Measurements from ENCODE around the gene ZDHHC11B.
A peak's percentile ranks its signal among the peaks of the same experiment; 100 is the strongest.
"Not testable (repeated sequence)": the region's sequence is repeated elsewhere in the genome, so short reads cannot be mapped to it uniquely, and the experiment has no call there.

The ZDHHC11B gene

DNA sequence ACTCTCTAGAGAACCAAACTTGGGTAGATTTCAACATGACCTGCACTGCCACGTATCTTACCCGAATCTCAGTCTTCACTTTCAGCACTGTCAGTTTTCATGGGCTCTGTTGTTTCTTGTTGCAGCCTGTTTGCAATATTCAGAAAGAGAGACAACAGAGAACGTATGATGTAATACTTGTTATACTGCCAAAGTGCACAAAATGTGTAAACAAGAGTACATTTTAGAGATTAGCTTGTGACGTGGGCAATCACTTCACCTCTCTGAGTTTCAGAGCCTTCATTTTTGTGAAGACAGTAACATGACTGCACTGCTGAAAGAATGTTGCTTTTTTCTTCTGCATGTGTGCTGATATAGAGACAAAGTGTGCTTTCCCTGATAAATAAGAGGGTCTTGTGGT is 67.8 kb downstream of the ZDHHC11B start:
- not testable (repeated sequence) for DNase-seq (ENCODE audit: low read depth)

DNA sequence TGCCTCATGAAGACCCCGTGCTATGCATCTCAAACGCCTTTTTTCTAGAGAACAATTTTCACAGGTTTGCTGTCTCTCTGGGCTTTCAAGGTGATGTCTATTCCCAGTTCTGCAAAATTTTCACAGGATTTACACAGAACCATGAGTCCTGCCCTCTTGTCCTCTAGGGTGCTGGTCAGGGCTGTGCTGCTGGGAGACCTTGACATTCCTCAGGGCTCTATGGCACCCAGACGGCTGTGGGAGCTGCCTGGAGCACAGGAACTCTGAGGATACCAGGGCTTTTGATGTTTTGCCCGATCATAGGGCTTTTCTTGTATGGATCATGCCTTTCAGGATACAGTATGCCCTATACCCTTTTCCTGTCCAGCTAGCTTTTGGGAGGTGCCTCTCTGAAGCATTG is 68.9 kb downstream of the ZDHHC11B start:
- DNase-seq (ENCODE audit: low read depth), result not testable (repeated sequence)

DNA sequence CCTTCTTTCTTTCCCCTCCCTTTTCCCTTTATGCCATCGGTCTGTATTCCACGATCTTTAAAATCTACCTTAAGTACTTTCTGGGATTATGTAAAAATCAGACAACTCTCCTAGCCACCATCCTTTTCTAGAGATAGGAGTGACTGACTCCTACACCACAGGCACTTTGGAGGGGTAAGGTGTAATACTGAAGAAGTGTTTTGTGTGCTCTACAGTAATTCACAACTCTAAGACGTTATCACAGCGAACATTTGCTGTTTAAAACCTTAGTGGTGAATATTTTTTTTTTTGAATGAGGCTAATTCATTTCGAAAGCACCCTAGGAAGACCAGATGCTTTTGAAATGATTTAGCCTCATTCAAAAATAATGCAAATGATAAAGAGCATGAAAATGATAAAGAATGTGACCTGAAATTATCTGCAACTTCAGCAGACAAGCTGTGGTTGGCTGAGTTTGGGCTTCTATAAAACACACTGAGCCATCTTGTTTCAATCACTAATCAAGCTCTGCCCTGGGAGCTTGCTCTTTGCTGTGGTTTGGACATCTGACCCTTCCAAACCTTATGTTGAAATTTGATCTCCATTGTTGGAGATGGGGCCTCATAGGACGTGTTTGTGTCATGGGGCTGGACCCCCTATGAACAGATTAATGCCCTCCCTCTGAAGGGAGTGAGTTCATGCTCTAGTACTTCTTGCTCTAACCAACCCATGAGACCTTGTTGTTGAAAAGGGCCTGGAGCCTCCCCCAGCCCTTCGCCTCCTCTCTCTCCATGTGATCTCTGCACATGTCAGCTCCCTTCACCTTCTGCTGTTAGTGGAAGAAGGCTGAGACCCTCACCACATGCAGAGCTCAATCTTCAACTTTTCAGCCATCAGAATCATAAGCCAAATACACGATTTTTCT is 70.1 kb downstream of the ZDHHC11B start:
- DNase-seq (ENCODE audit: low read depth), result not testable (repeated sequence)

DNA sequence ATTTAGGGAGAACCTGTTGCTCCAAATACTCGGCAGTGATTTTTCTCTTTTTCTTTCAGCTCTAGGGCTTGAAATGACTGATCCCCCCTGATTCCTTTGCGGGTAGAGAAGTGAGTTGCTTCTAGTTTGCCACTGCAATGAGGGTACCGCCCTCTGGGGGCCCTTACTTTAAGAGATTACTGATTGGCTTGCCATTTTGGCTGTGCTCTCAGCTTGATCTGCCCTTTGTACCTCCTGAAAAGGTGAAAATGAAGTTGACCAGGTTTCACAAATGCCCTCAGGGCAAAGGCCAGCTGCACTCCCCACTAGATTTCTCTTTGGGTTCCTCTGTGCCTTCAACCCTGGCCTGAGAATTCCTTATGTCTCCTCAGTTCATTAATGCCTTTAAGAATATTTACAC is 70.8 kb downstream of the ZDHHC11B start:
- not testable (repeated sequence) for DNase-seq (ENCODE audit: low read depth)

DNA sequence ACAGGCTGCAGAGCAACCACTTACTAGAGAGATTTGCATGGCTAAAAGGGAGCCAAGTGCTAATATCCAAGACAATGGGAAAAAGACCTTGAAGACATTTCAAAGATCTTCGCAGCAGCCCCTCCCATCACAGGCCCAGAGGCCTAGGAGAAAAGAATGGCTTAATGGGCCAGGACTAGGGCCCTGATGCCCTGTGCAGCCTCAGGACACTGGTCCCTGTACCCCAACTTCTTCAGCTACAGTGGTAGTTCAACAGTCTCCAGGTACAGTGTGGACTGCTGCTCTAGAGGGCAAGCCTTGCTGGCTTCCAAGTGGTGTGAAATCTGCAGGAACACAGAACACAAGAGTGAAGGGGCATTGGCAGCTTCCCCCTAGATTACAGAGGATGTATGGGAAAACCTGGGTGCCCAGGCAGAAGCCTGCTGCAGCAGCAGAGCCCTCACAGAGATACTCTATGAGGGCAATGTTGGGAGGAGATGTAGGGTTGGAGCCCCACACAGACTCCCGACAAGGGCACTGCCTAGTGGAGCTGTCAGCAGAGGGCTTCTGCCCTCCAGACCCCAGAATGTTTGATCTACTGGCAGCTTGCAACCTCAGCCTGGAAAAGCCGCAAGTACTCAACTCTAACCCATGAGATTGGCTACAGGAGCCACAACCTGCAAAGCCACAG is 75.5 kb downstream of the ZDHHC11B start:
- DNase-seq (ENCODE audit: low read depth), result not testable (repeated sequence)

DNA sequence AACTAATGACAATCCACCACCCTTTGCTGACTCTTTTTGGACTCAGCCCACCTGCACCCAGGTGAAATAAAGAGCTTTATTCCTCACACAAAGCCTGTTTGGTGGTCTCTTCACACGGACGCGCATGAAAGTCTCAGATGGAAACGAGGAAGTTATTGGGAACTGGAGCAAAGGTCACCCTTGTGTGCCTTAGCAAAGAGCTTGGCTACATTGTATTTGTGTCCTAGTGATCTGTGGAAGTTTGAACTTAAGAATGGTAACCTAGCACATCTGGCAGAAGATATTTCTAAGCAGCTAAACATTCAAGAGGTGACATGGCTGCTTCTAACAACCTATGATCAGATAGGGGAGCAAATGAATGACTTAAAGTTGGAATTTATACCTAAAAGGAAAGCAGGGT is 76.2 kb downstream of the ZDHHC11B start:
- DNase-seq (ENCODE audit: low read depth), result not testable (repeated sequence)

- DNase-seq (ENCODE audit: low read depth), result not testable (repeated sequence)
These were observed 78.4 kb downstream of the ZDHHC11B start for GRCh38 chr5:706127-706526.

- DNase-seq (ENCODE audit: low read depth), result not testable (repeated sequence)
These were observed 87.5 kb downstream of the ZDHHC11B start for GRCh38 chr5:696753-697702.

- DNase-seq (ENCODE audit: low read depth), result not testable (repeated sequence)
These were observed 88.3 kb downstream of the ZDHHC11B start for GRCh38 chr5:696191-696590.

DNA sequence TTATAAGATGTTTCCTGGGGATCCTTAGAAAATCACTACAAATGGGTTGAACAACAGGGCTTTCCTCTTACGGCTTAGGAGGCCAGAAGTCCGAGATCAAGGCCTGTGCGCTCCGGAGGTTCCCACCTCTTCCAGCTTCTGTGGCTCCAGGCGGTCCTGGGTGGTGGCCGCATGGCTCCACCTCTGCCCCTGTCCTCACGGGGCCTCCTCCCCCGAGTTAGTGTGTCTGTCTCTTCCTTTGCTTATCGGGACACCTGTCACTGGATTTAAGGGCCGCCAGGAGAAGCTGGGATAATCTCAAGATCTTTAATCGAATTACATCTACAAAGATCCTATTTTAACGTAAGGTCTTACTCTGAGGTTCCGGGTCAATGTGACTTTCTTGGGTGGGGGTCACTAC is 89.1 kb downstream of the ZDHHC11B start:
- not testable (repeated sequence) for DNase-seq (ENCODE audit: low read depth)

GRCh38 chr5:694042-694431 is 90.5 kb downstream of the ZDHHC11B start:
- not testable (repeated sequence) for DNase-seq (ENCODE audit: low read depth)

GRCh38 chr5:693271-694041 is 91.1 kb downstream of the ZDHHC11B start, which contains the start of gene TPPP:
TPPP (minus strand) TSS chr5:693352; CDS start chr5:678060, 15,292 bp downstream.
- peak; percentile 69 for DNase-seq (ENCODE audit: low read depth)

DNA sequence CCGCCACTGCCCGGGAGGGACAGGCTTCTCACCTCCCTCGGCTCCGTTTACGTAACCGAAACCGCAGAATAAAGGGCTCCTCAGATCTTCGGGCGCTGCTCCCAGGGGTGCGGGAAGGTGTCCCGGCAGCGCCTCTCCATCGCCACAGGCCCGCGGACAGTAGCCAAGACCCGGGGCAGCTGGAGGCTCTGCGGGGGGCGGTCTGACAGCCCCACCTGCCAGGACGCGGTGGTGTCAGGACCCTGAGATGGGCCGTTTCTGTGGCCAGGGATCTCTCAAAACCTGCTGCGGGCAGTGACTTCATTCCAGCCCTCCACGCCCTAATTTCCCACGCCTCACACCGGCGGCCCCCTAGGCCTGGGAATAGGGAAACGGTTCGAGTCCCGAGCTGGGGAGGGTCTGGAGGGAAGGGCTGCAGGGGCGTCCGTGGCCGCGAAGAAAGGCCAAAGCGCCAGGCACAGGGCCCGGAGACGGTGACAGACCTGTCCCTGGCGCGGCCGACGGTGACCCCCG is 91.9 kb downstream of the ZDHHC11B start:
- DNase-seq (ENCODE audit: low read depth), result not testable (repeated sequence)

- no peak for DNase-seq (ENCODE audit: low read depth)
These were observed 92.6 kb downstream of the ZDHHC11B start for GRCh38 chr5:691817-692528.

- not testable (repeated sequence) for DNase-seq (ENCODE audit: low read depth)
These were observed 93.5 kb downstream of the ZDHHC11B start for GRCh38 chr5:691049-691448.

DNA sequence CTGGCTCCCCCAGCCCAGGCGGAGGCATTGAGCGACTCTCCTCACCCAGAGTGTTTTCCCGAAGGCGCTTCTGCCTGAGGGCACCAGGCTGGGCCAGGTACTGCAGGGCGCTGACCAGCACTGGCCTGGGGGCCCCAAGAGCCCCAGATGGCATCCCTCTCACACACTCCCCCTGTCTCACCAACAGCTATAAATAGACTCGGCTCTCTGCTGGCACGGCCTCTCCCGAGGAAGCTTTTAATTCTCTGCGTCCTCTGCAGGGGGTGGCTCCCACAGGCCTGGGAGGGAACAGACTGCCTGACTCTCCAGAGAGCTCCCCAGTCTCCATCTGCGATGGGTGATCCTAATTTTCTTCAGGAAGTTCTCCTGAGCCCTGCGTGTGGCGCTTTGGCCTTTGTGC is 94.2 kb downstream of the ZDHHC11B start:
- DNase-seq (ENCODE audit: low read depth), result not testable (repeated sequence)

DNA sequence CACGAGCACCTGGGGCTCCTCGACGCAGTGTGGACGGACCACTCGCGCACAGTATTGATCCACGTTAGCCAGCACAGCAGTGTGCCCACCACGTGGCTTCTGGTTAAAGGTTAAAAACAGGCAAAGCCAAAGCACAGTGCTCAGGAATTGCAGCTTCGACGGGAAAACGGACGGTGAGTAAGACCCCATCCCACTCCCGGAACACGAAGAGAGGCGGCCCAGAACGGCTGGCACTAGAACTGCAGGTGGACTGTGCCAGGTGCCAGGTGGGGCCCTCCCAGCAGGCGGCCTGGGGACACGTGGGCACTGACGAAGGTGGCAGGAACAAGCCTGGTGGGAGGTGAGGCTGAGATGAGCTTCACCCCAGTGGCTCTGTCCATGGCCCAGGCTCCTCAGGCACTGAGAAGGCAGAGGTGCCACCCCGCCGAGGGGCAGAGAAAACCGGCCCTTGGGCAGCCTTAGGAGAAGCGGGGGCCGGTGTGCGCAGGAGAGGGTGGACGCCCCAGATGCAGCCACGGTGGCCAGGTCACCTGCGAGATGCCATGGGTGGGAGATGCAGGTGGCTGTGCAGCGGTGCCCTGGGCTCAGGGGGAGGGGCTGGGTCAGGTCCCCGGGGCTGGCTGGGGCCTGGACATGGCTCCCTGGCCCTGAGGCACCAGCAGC is 96.0 kb downstream of the ZDHHC11B start:
- not testable (repeated sequence) for DNase-seq (ENCODE audit: low read depth)

GRCh38 chr5:686936-687335 is 97.6 kb downstream of the ZDHHC11B start:
- not testable (repeated sequence) for DNase-seq (ENCODE audit: low read depth)

DNA sequence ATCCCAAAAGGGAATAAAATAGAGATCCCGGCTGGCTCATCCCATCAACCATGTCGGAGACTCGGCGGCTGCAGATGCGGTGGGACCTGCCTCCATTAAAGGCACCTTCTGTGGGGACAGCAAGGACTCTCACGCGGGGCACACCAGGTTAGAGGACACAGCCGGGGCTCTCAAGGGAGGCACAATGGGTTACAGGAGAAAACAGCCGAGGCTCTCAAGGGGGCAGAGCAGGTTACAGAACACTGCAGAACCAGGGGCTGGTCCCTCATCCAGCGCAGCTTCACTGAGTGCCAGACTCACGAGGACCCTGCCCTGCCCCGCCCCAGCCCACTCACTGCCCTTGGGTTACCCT is 98.4 kb downstream of the ZDHHC11B start:
- not testable (repeated sequence) for DNase-seq (ENCODE audit: low read depth)

All from stimulated activated CD8-positive, alpha-beta memory T cell treated with anti-CD3 and anti-CD28 coated beads, Interleukin-4, amount 100 ng/mL, for 24 hours (primary cell).